ENCODE results near the gene RNH1.

The RNH1 gene

GRCh38 chr11:537622-538430 lies 30.8 kb upstream of the RNH1 start:
- DNase-seq (ENCODE audit: low read depth) = no peak

- DNase-seq (ENCODE audit: low read depth) = peak; percentile 88
These were observed 30.0 kb upstream of the RNH1 start, which contains the start of gene LRRC56 for GRCh38 chr11:536841-537621. LRRC56 (plus strand) TSS chr11:537527; CDS start chr11:540685, 3,158 bp downstream.

- peak; percentile 93 for DNase-seq (ENCODE audit: low read depth)
These were observed 28.7 kb upstream of the RNH1 start, which contains the start of gene HRAS for GRCh38 chr11:535519-536454. HRAS (minus strand) TSS chr11:535576.

- no peak for DNase-seq (ENCODE audit: low read depth)
These were observed 28.1 kb upstream of the RNH1 start for GRCh38 chr11:535210-535518.

GRCh38 chr11:534396-535209 lies 27.6 kb upstream of the RNH1 start:
- DNase-seq (ENCODE audit: low read depth) = no peak

- no peak for DNase-seq (ENCODE audit: low read depth)
These were observed 26.7 kb upstream of the RNH1 start for GRCh38 chr11:533586-534395.

GRCh38 chr11:532986-533585 lies 26.0 kb upstream of the RNH1 start:
- no peak for DNase-seq (ENCODE audit: low read depth)

GRCh38 chr11:532527-532985 lies 25.5 kb upstream of the RNH1 start:
- DNase-seq (ENCODE audit: low read depth) = no peak

- DNase-seq (ENCODE audit: low read depth) = no peak
These were observed 25.0 kb upstream of the RNH1 start for GRCh38 chr11:531919-532526.

GRCh38 chr11:530960-531831 lies 24.2 kb upstream of the RNH1 start:
- no peak for DNase-seq (ENCODE audit: low read depth)

GRCh38 chr11:529728-530411 lies 22.8 kb upstream of the RNH1 start:
- DNase-seq (ENCODE audit: low read depth) = no peak

GRCh38 chr11:528815-529727 lies 22.0 kb upstream of the RNH1 start:
- no peak for DNase-seq (ENCODE audit: low read depth)

- DNase-seq (ENCODE audit: low read depth) = no peak
These were observed 21.2 kb upstream of the RNH1 start for GRCh38 chr11:528166-528814.

- DNase-seq (ENCODE audit: low read depth) = no peak
These were observed 19.1 kb upstream of the RNH1 start for GRCh38 chr11:526192-526591.

- DNase-seq (ENCODE audit: low read depth) = no peak
These were observed 14.2 kb upstream of the RNH1 start for GRCh38 chr11:521177-521688.
